Heart left ventricle (tissue), 13 donors: ENCODE data around the gene ZNF334.

Experiments
- POLR2A ChIP-seq, 2 donors: fragments of 450-650 bp; IDR thresholded peaks; one replicate each; pipeline ENCODE4 v1.6.1; 2017; ENCODE audit warnings: antibody characterized with exemption in 2 of 2, mild to moderate bottlenecking in 2 of 2, moderate library complexity in 2 of 2
- TF ChIP-seq, protein P1 (sequence below), 12 donors: fragments of 200-600 bp; sonication (generic) in 4 of 12; IDR thresholded peaks; one replicate each; pipeline versions ENCODE4 v1.5.0 to v1.8.0; 2018 to 2022; ENCODE audit warnings: antibody characterized with exemption in 12 of 12, mild to moderate bottlenecking in 5 of 12
- donor health status: ischemic (EF 13 %, LVEDD 7.1; RV severe dilation, severe dysfunction).
- donor health status: DM: no; HTN: yes; CAD: no.
- donor health status: DM: no; HTN: no; CAD: no.
- donor health status: ischemic (EF 25% LVEDD 6.9; RV normal size, moderate dysfunction).
- donor health status: ischemic (EF 25% LVEDD 5.7; RV mildly dilated, moderate dysfunction).
- donor health status: ischemic (EF 35%, LVEDD 5.7; RV mildly dilated, moderate dysfunction).
- donor health status: nonischemic (EF 11% LVEDD 7.7; RV severe dilation, severe dysfunction).
- donor health status: DM: yes; HTN: yes; CAD: no.
- donor health status: PGD.
- donor health status: ischemic (EF 29% LVEDD 5.4; RV normal size, mild dysfunction).
- donor health status: nonischemic (EF 23%, LVEDD 6.1; RV moderate dilation, normal function).

GRCh38 chr20:46509523-46509922 is 3.8 kb downstream of the ZNF334 start:
- TF ChIP-seq, protein P1, sequence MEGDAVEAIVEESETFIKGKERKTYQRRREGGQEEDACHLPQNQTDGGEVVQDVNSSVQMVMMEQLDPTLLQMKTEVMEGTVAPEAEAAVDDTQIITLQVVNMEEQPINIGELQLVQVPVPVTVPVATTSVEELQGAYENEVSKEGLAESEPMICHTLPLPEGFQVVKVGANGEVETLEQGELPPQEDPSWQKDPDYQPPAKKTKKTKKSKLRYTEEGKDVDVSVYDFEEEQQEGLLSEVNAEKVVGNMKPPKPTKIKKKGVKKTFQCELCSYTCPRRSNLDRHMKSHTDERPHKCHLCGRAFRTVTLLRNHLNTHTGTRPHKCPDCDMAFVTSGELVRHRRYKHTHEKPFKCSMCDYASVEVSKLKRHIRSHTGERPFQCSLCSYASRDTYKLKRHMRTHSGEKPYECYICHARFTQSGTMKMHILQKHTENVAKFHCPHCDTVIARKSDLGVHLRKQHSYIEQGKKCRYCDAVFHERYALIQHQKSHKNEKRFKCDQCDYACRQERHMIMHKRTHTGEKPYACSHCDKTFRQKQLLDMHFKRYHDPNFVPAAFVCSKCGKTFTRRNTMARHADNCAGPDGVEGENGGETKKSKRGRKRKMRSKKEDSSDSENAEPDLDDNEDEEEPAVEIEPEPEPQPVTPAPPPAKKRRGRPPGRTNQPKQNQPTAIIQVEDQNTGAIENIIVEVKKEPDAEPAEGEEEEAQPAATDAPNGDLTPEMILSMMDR (IDR thresholded peaks at IDR 0.05) = no peak
- TF ChIP-seq POLR2A (IDR thresholded peaks at IDR 0.05) = no peak
